HepG2 (cell line): Measurements from ENCODE around the gene WDR6. TPM values are rescaled to one million over a fixed set of nuclear protein-coding genes. Genes with fewer than 3 reads are reported as not detected.

Source experiments
- AGO2 ChIP-seq: fragments of 200-400 bp; formaldehyde crosslinking; optimal IDR thresholded peaks from 2 replicates; pipeline ENCODE3; 2017; ENCODE audit warnings: mild to moderate bottlenecking, low read depth, low read length, moderate library complexity
- BCL6 ChIP-seq: IDR thresholded peaks from 2 replicates; pipeline ENCODE4 v1.6.1; 2016; ENCODE audit warnings: missing genetic modification reagents, missing compliant biosample characterization
- CREM ChIP-seq, 2 experiments: sonication (generic) in 1 of 2; formaldehyde crosslinking in 1 of 2; IDR thresholded peaks; 2 replicates each; pipeline versions ENCODE4 v1.4.0 to v1.6.1; 2016 to 2020; ENCODE audit warnings: antibody characterized with exemption in 1 of 2, mild to moderate bottlenecking in 1 of 2, missing genetic modification reagents in 1 of 2
- FOXJ3 ChIP-seq: sonication (generic); formaldehyde crosslinking; IDR thresholded peaks from 2 replicates; pipeline ENCODE4 v1.4.0; 2020; ENCODE audit warnings: missing genetic modification reagents, mild to moderate bottlenecking, borderline replicate concordance
- FOXK1 ChIP-seq: sonication (generic); formaldehyde crosslinking; IDR thresholded peaks from 2 replicates; pipeline ENCODE4 v1.4.0; 2020; ENCODE audit warnings: low read depth, missing genetic modification reagents, borderline replicate concordance
- JUND ChIP-seq: sonication (generic); formaldehyde crosslinking; IDR thresholded peaks from 2 replicates; pipeline ENCODE4 v1.8.0; 2022; ENCODE audit warnings: mild to moderate bottlenecking, missing genetic modification reagents
- KAT8 ChIP-seq: IDR thresholded peaks from 2 replicates; pipeline ENCODE4 v1.6.1; 2016; ENCODE audit warnings: missing genetic modification reagents, missing compliant biosample characterization
- MED13 ChIP-seq: sonication (generic); formaldehyde crosslinking; IDR thresholded peaks from 2 replicates; pipeline ENCODE4 v1.5.0; 2020; ENCODE audit warnings: missing genetic modification reagents
- NR2F2 ChIP-seq: IDR thresholded peaks from 2 replicates; pipeline ENCODE4 v1.6.1; 2012; ENCODE audit warnings: low read depth, inconsistent platforms, borderline replicate concordance
- PPARG ChIP-seq: conservative IDR thresholded peaks from 2 replicates; pipeline ENCODE4 v1.6.1; 2016; ENCODE audit warnings: missing biosample characterization, missing genetic modification reagents
- RXRB ChIP-seq: IDR thresholded peaks from 2 replicates; pipeline ENCODE4 v1.6.1; 2016; ENCODE audit warnings: borderline replicate concordance, missing genetic modification reagents, missing compliant biosample characterization
- SOX13 ChIP-seq, 3 experiments: fragments of 450-650 bp in 1 of 3; sonication (generic) in 1 of 3; formaldehyde crosslinking in 1 of 3; IDR thresholded peaks in 2 of 3; conservative IDR thresholded peaks in 1 of 3; 2 replicates each; pipeline versions ENCODE4 v1.5.0 to v1.6.1; 2016 to 2020; ENCODE audit warnings: antibody characterized with exemption in 1 of 3, mild to moderate bottlenecking in 1 of 3, missing compliant biosample characterization in 1 of 3, missing genetic modification reagents in 1 of 3, moderate library complexity in 1 of 3
- SRSF1 ChIP-seq: fragments of 200-400 bp; formaldehyde crosslinking; optimal IDR thresholded peaks from 2 replicates; pipeline ENCODE3; 2017; ENCODE audit warnings: mild to moderate bottlenecking, low read depth, low read length, moderate library complexity
- TAF1 ChIP-seq: sonication (generic); formaldehyde crosslinking; IDR thresholded peaks from 2 replicates; pipeline ENCODE4 v1.4.0; 2020; ENCODE audit warnings: missing genetic modification reagents
- ZIK1 ChIP-seq: sonication (generic); formaldehyde crosslinking; IDR thresholded peaks from 2 replicates; pipeline ENCODE4 v1.5.0; 2020; ENCODE audit warnings: mild to moderate bottlenecking, low read depth, missing genetic modification reagents, borderline replicate concordance
- ZNF558 ChIP-seq: sonication (generic); formaldehyde crosslinking; IDR thresholded peaks from 2 replicates; pipeline ENCODE4 v1.9.0; 2022; ENCODE audit warnings: mild to moderate bottlenecking, missing genetic modification reagents, borderline replicate concordance
- ZNF619 ChIP-seq: sonication (generic); formaldehyde crosslinking; IDR thresholded peaks from 2 replicates; pipeline ENCODE4 v1.4.0; 2020; ENCODE audit warnings: mild to moderate bottlenecking, missing genetic modification reagents
- ZNF816 ChIP-seq: sonication (generic); formaldehyde crosslinking; IDR thresholded peaks from 2 replicates; pipeline ENCODE4 v1.8.0; 2022; ENCODE audit warnings: missing genetic modification reagents, mild to moderate bottlenecking, borderline replicate concordance
- ZNF83 ChIP-seq: sonication (generic); formaldehyde crosslinking; IDR thresholded peaks from 2 replicates; pipeline ENCODE4 v1.4.0; 2020; ENCODE audit warnings: missing genetic modification reagents, mild to moderate bottlenecking, borderline replicate concordance
- ZSCAN21 ChIP-seq: sonication (generic); formaldehyde crosslinking; IDR thresholded peaks from 2 replicates; pipeline ENCODE4 v1.8.0; 2022; ENCODE audit warnings: mild to moderate bottlenecking, missing genetic modification reagents, moderate library complexity, borderline replicate concordance
- polyA plus RNA-seq, 8 experiments: library from polyadenylated mRNA; depleted of rRNA in 3 of 8; stranded (reverse) in 7 of 8; unstranded in 1 of 8; fragments of >200 nt; fragmentation: Illumina TruSeq in 4 of 8; extraction: Trizol in 4 of 8; gene quantifications; 2 replicates each; pipeline versions ENCODE4 v1.2.1 to v1.2.3, GENCODE V29; 2011 to 2016; ENCODE audit warnings: low read depth in 4 of 8, missing spikeins in 1 of 8, mixed read lengths in 1 of 8; ENCODE audit not compliant: insufficient read depth in 1 of 8
- total RNA-seq, 5 experiments: library from RNA; depleted of rRNA; stranded (reverse); fragments of >200 nt; fragmentation: Illumina TruSeq; extraction: Trizol; gene quantifications; 2 replicates each; pipeline ENCODE4 v1.2.3, GENCODE V29; 2016; ENCODE audit warnings: low read depth in 1 of 5
- TF ChIP-seq, protein P1 (sequence below): sonication (generic); formaldehyde crosslinking; IDR thresholded peaks from 2 replicates; pipeline ENCODE4 v1.5.0; 2020; ENCODE audit warnings: missing genetic modification reagents
- TF ChIP-seq, protein P2 (sequence below), 2 experiments: sonication (generic) in 1 of 2; formaldehyde crosslinking in 1 of 2; IDR thresholded peaks; 2 replicates each; pipeline versions ENCODE4 v1.5.1 to v1.6.1; 2011 to 2020; ENCODE audit warnings: borderline replicate concordance in 1 of 2, low read depth in 1 of 2, low read length in 1 of 2, mild to moderate bottlenecking in 1 of 2, missing genetic modification reagents in 1 of 2, moderate library complexity in 1 of 2
- TF ChIP-seq, protein P3 (sequence below): sonication (generic); formaldehyde crosslinking; IDR thresholded peaks from 2 replicates; pipeline ENCODE4 v1.4.0; 2020; ENCODE audit warnings: missing genetic modification reagents, mild to moderate bottlenecking, borderline replicate concordance

WDR6 gene
- total and polyA plus RNA-seq, 2 of the 13 experiments (the other 11 are each of a cell fraction or from before 2014, with no cell fraction given) = 73.4 to 139 TPM

DNA sequence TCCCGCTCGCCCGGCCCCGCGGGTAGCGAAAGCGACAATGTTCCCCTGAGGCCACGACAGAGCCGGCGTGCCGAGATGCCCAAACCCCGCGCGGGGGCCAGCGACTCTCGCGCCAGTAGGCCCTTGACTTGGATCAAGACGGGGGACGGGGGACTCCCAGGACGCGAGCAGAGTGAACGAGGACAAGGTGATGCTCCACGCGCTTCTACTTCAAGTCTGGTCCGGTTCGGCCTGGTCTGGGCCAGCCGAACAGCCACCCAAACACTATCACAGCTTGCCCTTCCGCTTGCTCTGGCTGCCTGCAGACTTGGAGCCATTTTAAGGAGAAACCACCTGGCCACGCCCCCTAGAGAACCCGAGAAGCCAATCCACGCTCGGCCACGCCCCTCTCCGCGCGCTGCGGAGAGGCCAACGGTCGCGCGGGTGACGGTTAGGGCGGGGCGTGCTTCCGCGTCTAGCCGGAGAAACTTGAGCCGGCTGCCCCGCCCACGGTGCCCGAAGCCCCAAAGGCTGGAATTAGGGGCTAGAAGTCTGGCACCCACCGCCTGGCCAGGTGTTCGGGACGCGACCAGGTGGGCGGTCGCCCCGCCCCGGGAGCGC lies 14.1 kb downstream of the WDR6 start (continued):
- TF ChIP-seq, protein P1, sequence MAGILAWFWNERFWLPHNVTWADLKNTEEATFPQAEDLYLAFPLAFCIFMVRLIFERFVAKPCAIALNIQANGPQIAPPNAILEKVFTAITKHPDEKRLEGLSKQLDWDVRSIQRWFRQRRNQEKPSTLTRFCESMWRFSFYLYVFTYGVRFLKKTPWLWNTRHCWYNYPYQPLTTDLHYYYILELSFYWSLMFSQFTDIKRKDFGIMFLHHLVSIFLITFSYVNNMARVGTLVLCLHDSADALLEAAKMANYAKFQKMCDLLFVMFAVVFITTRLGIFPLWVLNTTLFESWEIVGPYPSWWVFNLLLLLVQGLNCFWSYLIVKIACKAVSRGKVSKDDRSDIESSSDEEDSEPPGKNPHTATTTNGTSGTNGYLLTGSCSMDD (CRISPR knock-in tag) = no peak
- TF ChIP-seq, protein P2, sequence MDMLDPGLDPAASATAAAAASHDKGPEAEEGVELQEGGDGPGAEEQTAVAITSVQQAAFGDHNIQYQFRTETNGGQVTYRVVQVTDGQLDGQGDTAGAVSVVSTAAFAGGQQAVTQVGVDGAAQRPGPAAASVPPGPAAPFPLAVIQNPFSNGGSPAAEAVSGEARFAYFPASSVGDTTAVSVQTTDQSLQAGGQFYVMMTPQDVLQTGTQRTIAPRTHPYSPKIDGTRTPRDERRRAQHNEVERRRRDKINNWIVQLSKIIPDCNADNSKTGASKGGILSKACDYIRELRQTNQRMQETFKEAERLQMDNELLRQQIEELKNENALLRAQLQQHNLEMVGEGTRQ (IDR thresholded peaks at IDR 0.05; ENCODE audit: low read depth, low read length) = no peak
- TF ChIP-seq, protein P2 (CRISPR knock-in tag; IDR thresholded peaks at IDR 0.05; ENCODE audit: borderline replicate concordance) = no peak
- TF ChIP-seq ZNF83 = peak; percentile 73; the same call in 1 of the 2 replicates
- TF ChIP-seq, protein P3, sequence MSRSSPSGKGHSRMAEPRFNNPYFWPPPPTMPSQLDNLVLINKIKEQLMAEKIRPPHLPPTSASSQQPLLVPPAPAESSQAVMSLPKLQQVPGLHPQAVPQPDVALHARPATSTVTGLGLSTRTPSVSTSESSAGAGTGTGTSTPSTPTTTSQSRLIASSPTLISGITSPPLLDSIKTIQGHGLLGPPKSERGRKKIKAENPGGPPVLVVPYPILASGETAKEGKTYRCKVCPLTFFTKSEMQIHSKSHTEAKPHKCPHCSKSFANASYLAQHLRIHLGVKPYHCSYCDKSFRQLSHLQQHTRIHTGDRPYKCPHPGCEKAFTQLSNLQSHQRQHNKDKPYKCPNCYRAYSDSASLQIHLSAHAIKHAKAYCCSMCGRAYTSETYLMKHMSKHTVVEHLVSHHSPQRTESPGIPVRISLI (CRISPR knock-in tag) = peak; percentile 32; the same call in 1 of the 2 replicates
- peak; percentile 29; the same call in 1 of the 2 replicates for TF ChIP-seq PPARG (CRISPR knock-in tag)
- TF ChIP-seq RXRB (CRISPR knock-in tag) = peak; percentile 63
- TF ChIP-seq KAT8 (CRISPR knock-in tag) = peak; percentile 30; the same call in 1 of the 2 replicates
- no peak for TF ChIP-seq ZNF619 (CRISPR knock-in tag)
- peak; percentile 85; the same call in 1 of the 2 replicates for TF ChIP-seq ZNF558 (CRISPR knock-in tag)
- TF ChIP-seq AGO2 = peak; percentile 81
- TF ChIP-seq MED13 (CRISPR knock-in tag) = peak; percentile 42; the same call in 1 of the 2 replicates
- TF ChIP-seq SRSF1 = peak; percentile 95
- 0 out of 2 replicates have a peak, but pooled peaks have one; percentile 56 for TF ChIP-seq BCL6
- 0 out of 2 replicates have a peak, but pooled peaks have one; percentile 22 for TF ChIP-seq ZSCAN21 (CRISPR knock-in tag)
- no peak for TF ChIP-seq NR2F2
- TF ChIP-seq ZIK1 = peak; percentile 16; the same call in 1 of the 2 replicates
- TF ChIP-seq FOXK1 (CRISPR knock-in tag) = peak; percentile 38; the same call in 1 of the 2 replicates
- TF ChIP-seq TAF1 (CRISPR knock-in tag) = peak; percentile 92
- TF ChIP-seq SOX13 (IDR thresholded peaks at IDR 0.05) = peak; percentile 66; the same call in 1 of the 2 replicates
- TF ChIP-seq SOX13 (CRISPR knock-in tag; conservative IDR thresholded peaks at IDR 0.05 in 1 of 2, IDR thresholded peaks at IDR 0.05 in 1 of 2) = no peak
- TF ChIP-seq JUND = no peak
- peak; percentile 96 for TF ChIP-seq ZNF816 (CRISPR knock-in tag)
- peak; percentile 23 for TF ChIP-seq FOXJ3 (CRISPR knock-in tag)
- TF ChIP-seq CREM (IDR thresholded peaks at IDR 0.05) = peak; percentile 54
- no peak for TF ChIP-seq CREM (CRISPR knock-in tag; IDR thresholded peaks at IDR 0.05)
